GM18519 (cell line): Measurements from ENCODE around the gene RBM17.
"Not testable (repeated sequence)": the region's sequence is repeated elsewhere in the genome, so short reads cannot be mapped to it uniquely, and the experiment has no call there.

Experiments
- ATAC-seq: cut with Tn5 transposase; IDR thresholded peaks from one replicate; pipeline ENCODE4 v1.9.1; 2021; ENCODE audit warnings: mild to moderate bottlenecking, moderate library complexity; ENCODE audit not compliant: unreplicated experiment, low FRiP score

RBM17 gene

GRCh38 chr10:6108631-6109443 is 20.0 kb downstream of the RBM17 start:
- no peak for ATAC-seq

- ATAC-seq = no peak
Observed at GRCh38 chr10:6109444-6109775, 20.6 kb downstream of the RBM17 start.

- no peak for ATAC-seq
Observed at GRCh38 chr10:6110136-6110535, 21.3 kb downstream of the RBM17 start.

GRCh38 chr10:6112893-6113292 is 24.1 kb downstream of the RBM17 start:
- no peak for ATAC-seq

- ATAC-seq = no peak
Observed at GRCh38 chr10:6114299-6114698, 25.5 kb downstream of the RBM17 start.

- no peak for ATAC-seq
Observed at GRCh38 chr10:6114805-6115341, 26.0 kb downstream of the RBM17 start.

- no peak for ATAC-seq
Observed at GRCh38 chr10:6115411-6115810, 26.6 kb downstream of the RBM17 start.

- no peak for ATAC-seq
Observed at GRCh38 chr10:6115824-6116350, 27.1 kb downstream of the RBM17 start.

- no peak for ATAC-seq
Observed at GRCh38 chr10:6116806-6117205, 28.0 kb downstream of the RBM17 start.

GRCh38 chr10:6117711-6118110 is 28.9 kb downstream of the RBM17 start:
- ATAC-seq = no peak

GRCh38 chr10:6119423-6119822 is 30.6 kb downstream of the RBM17 start:
- no peak for ATAC-seq

GRCh38 chr10:6119962-6120361 is 31.1 kb downstream of the RBM17 start:
- no peak for ATAC-seq

- ATAC-seq = no peak
Observed at GRCh38 chr10:6120691-6121090, 31.9 kb downstream of the RBM17 start.

- no peak for ATAC-seq
Observed at GRCh38 chr10:6121146-6121545, 32.3 kb downstream of the RBM17 start.

- no peak for ATAC-seq
Observed at GRCh38 chr10:6123532-6123931, 34.7 kb downstream of the RBM17 start.

GRCh38 chr10:6124666-6125065 is 35.8 kb downstream of the RBM17 start:
- no peak for ATAC-seq

GRCh38 chr10:6127461-6127860 is 38.6 kb downstream of the RBM17 start:
- not testable (repeated sequence) for ATAC-seq

- no peak for ATAC-seq
Observed at GRCh38 chr10:6128087-6128486, 39.3 kb downstream of the RBM17 start.

GRCh38 chr10:6128591-6129251 is 39.9 kb downstream of the RBM17 start:
- ATAC-seq = no peak

GRCh38 chr10:6130848-6131470 is 42.1 kb downstream of the RBM17 start:
- ATAC-seq = no peak
